ENCODE measurements around the gene SETBP1. TPM values are rescaled to one million over a fixed set of nuclear protein-coding genes. Genes with fewer than 3 reads are reported as not detected.

SETBP1 gene
- total RNA-seq, 1 donor from 2014 or later, result 29.4 TPM

DNA sequence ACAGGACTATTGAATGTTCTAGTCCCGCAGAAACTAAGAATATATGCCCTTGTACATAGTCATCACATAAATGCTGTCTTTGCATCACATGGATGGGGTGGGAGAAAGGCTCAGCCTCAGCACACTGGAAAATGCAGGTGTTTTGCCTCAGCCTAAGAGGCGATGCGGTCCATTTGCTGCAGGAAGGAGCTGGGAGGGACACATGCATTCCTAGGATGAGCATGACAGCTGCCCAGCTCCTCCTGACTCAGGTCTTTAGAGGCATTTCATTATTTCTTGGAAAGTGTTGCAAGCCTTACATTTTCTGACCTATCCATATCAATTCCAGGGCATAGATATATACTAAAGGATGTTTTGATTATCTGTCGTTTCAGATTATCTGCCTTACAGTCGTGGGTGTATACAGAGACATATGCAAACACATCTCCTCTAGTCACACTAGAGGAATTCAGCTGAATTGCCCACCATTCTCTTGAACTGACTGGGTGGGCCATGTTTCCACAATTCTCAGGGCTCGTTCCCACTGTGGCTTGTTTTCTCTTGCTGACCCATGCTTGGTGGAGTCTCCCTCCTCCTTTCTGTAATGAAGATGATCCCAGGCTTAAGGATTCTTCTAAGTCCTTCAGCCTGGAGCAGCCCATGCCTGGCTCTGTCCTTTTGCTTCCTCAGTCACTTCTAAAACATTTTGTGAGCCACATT lies 156.9 kb downstream of the SETBP1 start:
- intact Hi-C loops (cut with micrococcal nuclease), result loop anchor here (2.0 kb wide), 2 partner anchors 39 to 49 kb away; no protein-coding TSS in a partner anchor

- intact Hi-C loops (cut with micrococcal nuclease), result loop anchor here (1.0 to 2.0 kb wide), 5 partner anchors 40 to 160 kb away; no protein-coding TSS in a partner anchor
Measured at GRCh38 chr18:44838971-44839666, 158.4 kb downstream of the SETBP1 start.

GRCh38 chr18:44840058-44840790 lies 159.5 kb downstream of the SETBP1 start:
- intact Hi-C loops (cut with micrococcal nuclease), result no loop called here

DNA sequence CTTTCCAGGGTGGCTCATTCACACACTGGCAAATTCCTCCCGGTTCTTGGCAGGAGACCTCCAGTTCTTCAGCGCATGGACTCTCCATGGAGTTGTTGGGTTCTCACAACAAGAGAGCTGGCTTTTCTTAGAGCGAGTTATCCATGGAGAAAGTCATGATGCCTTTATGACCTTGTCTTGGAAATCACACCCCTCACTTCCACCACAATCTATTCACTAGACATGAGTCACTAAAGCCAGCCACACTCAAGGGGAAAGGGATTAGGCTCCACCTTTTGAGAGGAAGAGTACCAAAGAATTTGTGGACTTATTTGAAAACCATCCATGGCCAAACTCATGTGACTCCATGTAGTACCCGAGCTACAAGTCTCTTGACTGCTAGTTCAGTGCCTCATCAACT lies 160.5 kb downstream of the SETBP1 start:
- intact Hi-C loops (cut with micrococcal nuclease), result no loop called here

DNA sequence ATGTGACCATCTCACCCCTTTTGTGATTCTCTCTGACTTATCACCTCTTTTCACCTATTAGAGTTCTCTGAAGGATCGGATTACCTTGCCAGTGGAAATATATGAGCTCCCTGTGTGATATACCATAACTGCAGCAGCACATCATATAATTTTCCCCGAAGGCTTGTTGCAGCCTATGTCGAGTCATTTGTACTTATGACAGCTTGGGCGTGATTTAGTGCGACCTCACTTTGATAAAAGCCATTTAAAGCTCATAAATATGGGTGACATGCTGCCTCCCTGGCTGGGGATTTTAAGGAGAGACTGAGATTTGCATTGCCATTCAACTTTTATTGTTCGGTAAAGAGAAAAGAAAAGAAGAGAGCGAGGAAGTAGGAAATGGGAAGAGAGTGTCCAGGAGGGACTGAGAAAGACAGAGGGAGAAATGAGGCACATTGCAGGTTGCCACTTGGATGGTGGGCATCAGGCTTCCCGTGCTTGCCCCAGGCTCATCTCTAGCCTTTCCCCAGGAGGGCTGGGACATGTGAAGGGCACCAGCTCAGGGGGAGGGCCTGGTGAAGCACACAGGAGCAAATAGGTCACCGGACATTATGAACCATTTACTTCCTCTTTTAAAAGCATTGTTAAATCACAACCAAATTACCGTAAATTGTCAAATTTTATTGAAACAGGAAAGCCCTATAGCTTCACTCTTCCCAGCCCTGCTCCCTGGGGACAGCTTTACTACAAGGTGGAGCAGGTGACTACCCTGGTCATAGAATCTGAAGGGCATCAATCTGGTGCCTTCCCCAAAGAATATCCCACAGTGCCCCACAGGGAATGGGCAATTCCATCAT lies 161.3 kb downstream of the SETBP1 start:
- intact Hi-C loops (cut with micrococcal nuclease), result no loop called here

DNA sequence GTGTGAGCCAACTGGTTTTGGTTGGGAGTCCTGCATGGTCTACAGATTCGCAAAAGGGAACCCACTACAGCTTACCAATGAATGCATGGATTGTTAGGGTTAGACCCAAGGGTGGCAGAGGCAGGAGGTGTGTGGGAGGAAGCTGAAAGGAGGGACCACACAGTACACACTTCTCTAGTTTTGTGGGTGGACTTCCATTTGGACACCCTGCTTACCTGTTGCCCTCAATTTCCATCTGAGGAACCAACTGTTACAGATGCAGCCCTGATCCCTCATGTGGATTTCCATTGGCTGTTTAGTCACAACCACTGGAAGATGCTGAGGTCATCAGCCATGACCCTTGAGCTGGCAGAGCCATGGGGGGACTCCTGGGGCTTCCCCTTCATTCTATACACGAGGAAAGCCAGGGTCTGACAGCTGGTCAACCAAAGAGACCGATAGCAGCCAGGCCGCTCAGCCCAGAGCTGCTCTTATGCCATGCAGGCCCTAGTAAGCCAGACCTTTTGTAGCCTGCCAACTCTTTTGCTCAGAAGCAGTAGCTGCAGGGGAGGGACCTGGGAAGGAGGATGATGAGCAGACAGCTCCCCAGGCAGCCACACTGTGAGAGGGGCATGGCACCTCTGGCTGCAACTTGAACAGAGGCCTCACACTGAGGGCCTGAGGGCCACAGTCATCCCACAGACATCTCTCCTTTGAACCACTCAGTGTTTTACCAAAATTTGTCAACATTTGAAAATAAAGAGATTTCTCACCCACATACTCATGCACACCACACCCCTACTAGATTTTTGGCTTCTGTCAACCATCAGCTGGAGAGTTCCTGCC lies 162.1 kb downstream of the SETBP1 start:
- intact Hi-C loops (cut with micrococcal nuclease), result no loop called here

- intact Hi-C loops (cut with micrococcal nuclease), result no loop called here
Measured at GRCh38 chr18:44844486-44844885, 163.8 kb downstream of the SETBP1 start.

DNA sequence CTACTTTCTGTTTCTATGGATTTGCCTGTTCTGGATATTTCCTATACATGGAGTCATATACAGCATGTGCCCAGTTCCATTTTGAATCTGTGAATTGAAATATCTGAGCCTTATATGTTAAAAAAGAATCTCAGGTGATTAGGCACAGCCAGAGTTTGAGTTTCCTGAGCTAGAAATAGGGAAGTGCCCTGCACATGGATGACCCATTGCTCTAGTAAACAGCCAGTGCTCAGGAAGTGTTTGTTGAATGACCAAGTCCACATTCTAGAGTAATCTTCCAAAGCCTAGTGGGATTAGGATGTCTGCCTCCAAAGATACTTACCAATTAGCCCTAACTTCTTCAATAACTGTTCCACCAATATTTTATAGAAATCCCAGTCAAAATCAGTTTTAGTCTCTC lies 165.8 kb downstream of the SETBP1 start:
- intact Hi-C loops (cut with micrococcal nuclease), result no loop called here

GRCh38 chr18:44848644-44849335 lies 168.1 kb downstream of the SETBP1 start:
- intact Hi-C loops (cut with micrococcal nuclease), result no loop called here

DNA sequence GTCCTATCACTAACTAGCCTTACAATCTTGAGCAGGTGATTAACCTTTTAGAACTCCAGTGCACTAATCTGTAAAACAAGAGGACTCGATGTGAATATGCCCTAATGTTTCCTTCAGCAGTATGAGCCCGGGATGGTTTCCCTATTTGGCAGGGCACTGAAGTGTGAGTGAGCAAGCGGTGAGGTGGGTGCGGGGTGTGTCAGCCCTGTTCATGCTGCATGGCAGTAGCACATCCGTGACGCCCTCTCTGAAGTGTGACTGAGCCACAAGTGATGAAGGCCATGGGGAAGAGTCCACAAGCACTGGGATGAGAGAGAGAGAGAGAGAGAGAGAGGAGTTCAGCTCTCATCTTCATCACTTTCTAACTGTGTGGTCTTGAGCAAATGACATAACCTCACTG lies 168.7 kb downstream of the SETBP1 start:
- intact Hi-C loops (cut with micrococcal nuclease), result no loop called here

GRCh38 chr18:44850001-44850400 lies 169.3 kb downstream of the SETBP1 start:
- intact Hi-C loops (cut with micrococcal nuclease), result no loop called here

- intact Hi-C loops (cut with micrococcal nuclease), result no loop called here
Measured at GRCh38 chr18:44851856-44852621, 171.4 kb downstream of the SETBP1 start.

GRCh38 chr18:44852818-44853217 lies 172.1 kb downstream of the SETBP1 start:
- intact Hi-C loops (cut with micrococcal nuclease), result no loop called here

DNA sequence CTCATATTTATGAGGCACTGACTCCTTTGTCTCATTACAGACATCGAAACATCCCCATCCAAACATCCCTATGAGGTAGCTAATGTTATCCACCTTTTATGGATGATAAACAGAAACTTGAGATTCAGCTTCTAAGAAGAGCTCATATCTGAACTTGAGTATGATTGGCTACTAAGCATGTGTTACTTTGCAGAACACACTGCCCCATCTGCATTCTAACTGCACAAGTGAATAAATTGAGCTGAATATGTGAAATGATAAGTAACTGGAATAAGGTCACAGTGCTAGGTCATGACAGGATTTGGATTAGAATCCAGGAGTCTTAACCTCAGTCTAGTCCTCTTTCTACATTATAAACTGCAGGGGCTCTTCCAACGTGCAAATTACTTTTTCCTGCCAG lies 172.7 kb downstream of the SETBP1 start:
- intact Hi-C loops (cut with micrococcal nuclease), result no loop called here

GRCh38 chr18:44855681-44856080 lies 175.0 kb downstream of the SETBP1 start:
- intact Hi-C loops (cut with micrococcal nuclease), result no loop called here

GRCh38 chr18:44856157-44856556 lies 175.5 kb downstream of the SETBP1 start:
- intact Hi-C loops (cut with micrococcal nuclease), result no loop called here

DNA sequence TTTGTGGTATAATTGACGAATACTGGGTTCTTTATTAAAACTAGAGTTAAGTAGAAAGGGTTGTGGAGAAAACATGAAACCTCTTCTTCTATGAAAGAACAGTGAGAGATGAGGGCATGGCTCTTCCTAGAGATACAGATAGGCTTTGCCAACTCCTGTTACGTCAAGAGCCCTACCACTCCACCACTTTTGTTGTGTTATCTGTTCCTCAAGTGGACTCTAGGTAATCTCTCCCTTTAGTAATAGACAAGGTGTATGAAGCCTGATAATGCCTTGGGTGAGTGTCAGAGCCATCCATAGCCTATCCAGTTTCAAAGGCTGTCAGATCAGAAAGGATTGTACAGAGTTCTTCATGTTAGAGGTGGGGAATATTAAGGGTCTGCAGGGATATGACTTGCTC lies 176.4 kb downstream of the SETBP1 start:
- intact Hi-C loops (cut with micrococcal nuclease), result no loop called here

- intact Hi-C loops (cut with micrococcal nuclease), result no loop called here
Measured at GRCh38 chr18:44857744-44858491, 177.2 kb downstream of the SETBP1 start.

Measured in T-helper 1 cell treated with Interleukin-12 subunit alpha and Interleukin-12 subunit beta and Interleukin-4 antibody, amounts not matched to agents 30 ng/mL and 1 ng/mL, for 36 hours (primary cell).